GM23338 (cell line): ENCODE results near the gene NBAS. TPM values are rescaled to one million over a fixed set of nuclear protein-coding genes. Genes with fewer than 3 reads are reported as not detected.
"Not testable (repeated sequence)": the region's sequence is repeated elsewhere in the genome, so short reads cannot be mapped to it uniquely, and the experiment has no call there.

ENCODE experiments used
- ATAC-seq: fragments of 200-7000 bp; cut with Tn5 transposase; 3 replicates; pipeline ENCODE4 v1.9.1; 2020
- DNase-seq: peaks from one replicate; pipeline ENCODE4 v3.0.0-alpha.2; 2015; ENCODE audit warnings: low spot score
- H2AFZ ChIP-seq: fragments of 200-600 bp; sonication (generic); 2 replicates; pipeline ENCODE4 v1.8.0; 2016; ENCODE audit warnings: antibody characterized with exemption, mild to moderate bottlenecking, moderate library complexity
- H3F3A ChIP-seq: fragments of 200-600 bp; sonication (generic); replicated peaks from 2 replicates; pipeline ENCODE4 v1.8.0; 2017; ENCODE audit warnings: antibody characterized with exemption, mixed run types, low read depth
- H3K27ac ChIP-seq: fragments of 200-600 bp; sonication (generic); 2 replicates; pipeline ENCODE4 v1.6.1; 2016; ENCODE audit warnings: low read depth
- H3K27me3 ChIP-seq: fragments of 200-600 bp; sonication (generic); 2 replicates; pipeline ENCODE4 v1.8.0; 2016; ENCODE audit warnings: mild to moderate bottlenecking, mixed run types, moderate library complexity; ENCODE audit not compliant: insufficient read depth
- H3K36me3 ChIP-seq: fragments of 200-600 bp; sonication (generic); 2 replicates; pipeline ENCODE4 v1.8.0; 2016; ENCODE audit warnings: mild to moderate bottlenecking; ENCODE audit not compliant: insufficient read depth
- H3K4me1 ChIP-seq: fragments of 200-600 bp; sonication (generic); 2 replicates; pipeline ENCODE4 v1.8.0; 2016; ENCODE audit warnings: mild to moderate bottlenecking, moderate library complexity; ENCODE audit not compliant: insufficient read depth
- H3K4me2 ChIP-seq: fragments of 200-600 bp; sonication (generic); 2 replicates; pipeline ENCODE4 v1.7.1; 2017; ENCODE audit warnings: mixed run types
- H3K4me3 ChIP-seq: fragments of 200-600 bp; sonication (generic); 2 replicates; pipeline ENCODE4 v1.6.1; 2016; ENCODE audit warnings: mixed run types
- H3K79me2 ChIP-seq: fragments of 200-600 bp; sonication (generic); replicated peaks from 2 replicates; pipeline ENCODE4 v1.8.0; 2017; ENCODE audit warnings: mild to moderate bottlenecking; ENCODE audit not compliant: insufficient read depth
- H3K9me2 ChIP-seq: fragments of 200-600 bp; sonication (generic); 2 replicates; pipeline ENCODE4 v1.8.0; 2017; ENCODE audit not compliant: insufficient read depth
- H4K20me1 ChIP-seq: fragments of 200-600 bp; sonication (generic); replicated peaks from 2 replicates; pipeline ENCODE4 v1.8.0; 2017; ENCODE audit warnings: mild to moderate bottlenecking; ENCODE audit not compliant: insufficient read depth
- H3K27ac Mint-ChIP-seq: 2 replicates; pipeline ENCODE4 v1.8.0; 2020; ENCODE audit warnings: inconsistent platforms, mild to moderate bottlenecking, moderate library complexity, mixed read lengths
- H3K27me3 Mint-ChIP-seq: 3 replicates; pipeline ENCODE4 v1.8.0; 2022; ENCODE audit warnings: low read depth, mild to moderate bottlenecking, moderate library complexity, mixed read lengths, inconsistent platforms; ENCODE audit not compliant: insufficient read depth, poor library complexity
- H3K36me3 Mint-ChIP-seq: 3 replicates; pipeline ENCODE4 v1.8.0; 2021; ENCODE audit warnings: low read depth, mild to moderate bottlenecking, inconsistent platforms, moderate library complexity, mixed read lengths
- H3K4me1 Mint-ChIP-seq: 3 replicates; pipeline ENCODE4 v1.8.0; 2020; ENCODE audit warnings: mild to moderate bottlenecking, inconsistent platforms, mixed read lengths
- H3K4me3 Mint-ChIP-seq: 3 replicates; pipeline ENCODE4 v1.8.0; 2021; ENCODE audit warnings: moderate library complexity, mild to moderate bottlenecking, inconsistent platforms, mixed read lengths
- H3K9me3 Mint-ChIP-seq: 3 replicates; pipeline ENCODE4 v1.8.0; 2020; ENCODE audit warnings: moderate library complexity, mild to moderate bottlenecking, inconsistent platforms, mixed read lengths
- CREB1 ChIP-seq: fragments of 250-450 bp; sonication (Bioruptor Pico); IDR thresholded peaks from 2 replicates; pipeline ENCODE4 v1.5.0; 2020; ENCODE audit warnings: low read depth, mild to moderate bottlenecking, moderate library complexity
- CTCF ChIP-seq, 2 experiments: fragments of 200-600 bp in 1 of 2; sonication (generic) in 1 of 2; conservative IDR thresholded peaks; 2 replicates each; pipeline versions ENCODE4 v1.5.1 to v1.6.1; 2016 to 2017; ENCODE audit warnings: antibody characterized with exemption in 2 of 2, low read depth in 2 of 2, mild to moderate bottlenecking in 2 of 2, moderate library complexity in 1 of 2
- EZH2 ChIP-seq: fragments of 200-600 bp; sonication (generic); IDR thresholded peaks from one replicate; pipeline ENCODE4 v1.8.0; 2017; ENCODE audit warnings: antibody characterized with exemption, mild to moderate bottlenecking, low read depth; ENCODE audit not compliant: unreplicated experiment
- EZH2phosphoT487 ChIP-seq: fragments of 200-600 bp; sonication (generic); IDR thresholded peaks from one replicate; pipeline ENCODE4 v1.8.1; 2018; ENCODE audit warnings: antibody characterized with exemption; ENCODE audit not compliant: unreplicated experiment
- JUNB ChIP-seq: IDR thresholded peaks from one replicate; pipeline ENCODE4 v1.6.1; 2016; ENCODE audit warnings: antibody characterized with exemption; ENCODE audit not compliant: unreplicated experiment
- POLR2AphosphoS5 ChIP-seq: IDR thresholded peaks from 2 replicates; pipeline ENCODE4 v1.6.1; 2016; ENCODE audit warnings: antibody characterized with exemption, low read depth
- REST ChIP-seq: IDR thresholded peaks from one replicate; pipeline ENCODE4 v1.6.1; 2018; ENCODE audit warnings: antibody characterized with exemption; ENCODE audit not compliant: unreplicated experiment
- STAT1 ChIP-seq: IDR thresholded peaks from one replicate; pipeline ENCODE4 v1.6.1; 2016; ENCODE audit warnings: antibody characterized with exemption; ENCODE audit not compliant: unreplicated experiment
- ZNF114 ChIP-seq: fragments of 250-450 bp; sonication (Bioruptor Pico); IDR thresholded peaks from 2 replicates; pipeline ENCODE4 v1.5.0; 2020; ENCODE audit warnings: mild to moderate bottlenecking, moderate library complexity
- polyA plus RNA-seq: library from polyadenylated mRNA; unstranded; fragments of >200 nt; fragmentation: Nextera tagmentation; extraction: Ambion mirVana; gene quantifications from 2 replicates; pipeline ENCODE4 v1.2.1, GENCODE V29; 2016
- total RNA-seq: library from RNA; depleted of rRNA; stranded (reverse); fragments of >200 nt; shearing (Covaris generic); gene quantifications from 2 replicates; pipeline ENCODE4 v1.2.3, GENCODE V29; 2014
- TF ChIP-seq, protein P1 (sequence below): IDR thresholded peaks from 2 replicates; pipeline ENCODE4 v1.6.1; 2016; ENCODE audit warnings: antibody characterized with exemption

Gene NBAS
- total and polyA plus RNA-seq, 2 experiments from 2014 or later, result 24.8 to 38.9 TPM

DNA sequence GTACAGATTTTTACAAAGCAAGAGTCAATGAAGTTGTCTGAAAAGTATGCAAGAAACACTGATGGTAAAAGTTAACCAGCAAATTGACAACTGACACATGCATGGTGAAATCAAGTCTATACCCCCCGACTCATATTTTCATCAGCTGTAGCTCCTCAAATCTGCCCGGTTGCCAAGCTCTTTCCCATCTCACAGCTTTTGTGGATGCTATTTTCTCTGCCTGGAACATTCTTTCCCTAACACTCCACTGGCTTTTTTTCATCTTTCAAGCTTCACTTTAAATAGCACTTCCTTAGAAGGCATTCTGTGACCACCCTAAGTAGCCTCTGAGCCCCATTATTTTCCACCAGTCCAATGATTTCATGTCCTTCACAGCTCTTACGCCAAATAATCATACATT, 18.1 kb downstream of the NBAS start:
- DNase-seq, result no peak
- TF ChIP-seq CREB1 (no peak), EZH2 (no peak), CTCF (conservative IDR thresholded peaks at IDR 0.05; ENCODE audit: low read depth in 2 of 2) (no peak), JUNB (no peak), POLR2AphosphoS5 (no peak), ZNF114 (CRISPR knock-in tag) (no peak), REST (no peak), STAT1 (no peak), EZH2phosphoT487 (no peak)
- TF ChIP-seq, protein P1, sequence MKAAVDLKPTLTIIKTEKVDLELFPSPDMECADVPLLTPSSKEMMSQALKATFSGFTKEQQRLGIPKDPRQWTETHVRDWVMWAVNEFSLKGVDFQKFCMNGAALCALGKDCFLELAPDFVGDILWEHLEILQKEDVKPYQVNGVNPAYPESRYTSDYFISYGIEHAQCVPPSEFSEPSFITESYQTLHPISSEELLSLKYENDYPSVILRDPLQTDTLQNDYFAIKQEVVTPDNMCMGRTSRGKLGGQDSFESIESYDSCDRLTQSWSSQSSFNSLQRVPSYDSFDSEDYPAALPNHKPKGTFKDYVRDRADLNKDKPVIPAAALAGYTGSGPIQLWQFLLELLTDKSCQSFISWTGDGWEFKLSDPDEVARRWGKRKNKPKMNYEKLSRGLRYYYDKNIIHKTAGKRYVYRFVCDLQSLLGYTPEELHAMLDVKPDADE, result no peak
- Histone ChIP-seq H4K20me1 (no peaks in the 10 kb centered on the region; the same call in 1 of the 2 replicates), H3K4me1 (no peaks in the 10 kb centered on the region), H3K9me2 (no peaks in the 10 kb centered on the region), H3K27ac (no peak overlapping the region), H3K4me3 (no peak overlapping the region), H3K79me2 (no peaks in the 10 kb centered on the region), H3K4me2 (no peak overlapping the region), H3K27me3 (no peaks in the 10 kb centered on the region), H3F3A (no peaks in the 10 kb centered on the region), H3K36me3 (no peaks in the 10 kb centered on the region), H2AFZ (no peak overlapping the region)
- Mint-ChIP-seq H3K4me3 (no peak overlapping the region), H3K27ac (no peak overlapping the region), H3K27me3 (no peaks in the 10 kb centered on the region), H3K36me3 (peaks cover 20% of the 10 kb centered on the region), H3K9me3 (peaks cover 4% of the 10 kb centered on the region; the same call in 2 of the 3 replicates), H3K4me1 (no peaks in the 10 kb centered on the region)
- no peak for ATAC-seq

- not testable (repeated sequence) for H3K9me3 Mint-ChIP-seq, H3K36me3 ChIP-seq, DNase-seq, H2AFZ ChIP-seq, H3F3A ChIP-seq, H3K79me2 ChIP-seq, H3K4me3 Mint-ChIP-seq, H3K27me3 ChIP-seq, H3K27me3 Mint-ChIP-seq, H3K9me2 ChIP-seq, H3K27ac Mint-ChIP-seq, H3K4me3 ChIP-seq, H3K4me2 ChIP-seq, ATAC-seq, H3K4me1 Mint-ChIP-seq, H3K27ac ChIP-seq, H4K20me1 ChIP-seq, H3K4me1 ChIP-seq
- H3K36me3 Mint-ChIP-seq, result peaks cover 26% of the 10 kb centered on the region
Measured at GRCh38 chr2:15542269-15542668, 18.9 kb downstream of the NBAS start.

DNA sequence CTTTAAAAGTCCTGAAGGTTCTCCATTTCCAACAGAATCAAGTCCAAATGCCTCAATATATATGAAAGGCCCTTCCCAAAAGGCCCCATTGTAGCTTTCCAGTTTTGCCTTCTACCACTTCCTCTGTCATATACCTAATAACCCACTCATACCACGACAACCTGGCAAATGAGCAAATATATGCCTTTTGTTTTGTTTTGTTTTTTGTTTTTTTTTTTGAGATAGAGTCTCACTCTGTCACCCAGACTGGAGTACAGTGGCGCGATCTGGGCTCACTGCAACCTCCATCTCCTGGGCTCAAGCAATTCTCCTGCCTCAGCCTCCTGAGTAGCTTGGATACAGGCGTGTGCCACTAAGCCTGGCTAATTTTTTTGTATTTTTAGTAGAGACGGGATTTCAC, 20.6 kb downstream of the NBAS start:
- not testable (repeated sequence) for ATAC-seq, H3K27ac ChIP-seq, H3K4me1 ChIP-seq, H2AFZ ChIP-seq, H3K36me3 ChIP-seq, H3K79me2 ChIP-seq, H3K4me3 ChIP-seq, H3K9me2 ChIP-seq, H4K20me1 ChIP-seq, H3K27ac Mint-ChIP-seq, H3K4me3 Mint-ChIP-seq, H3K9me3 Mint-ChIP-seq, H3K4me1 Mint-ChIP-seq, H3K4me2 ChIP-seq, H3K27me3 Mint-ChIP-seq, H3F3A ChIP-seq, DNase-seq, H3K27me3 ChIP-seq
- H3K36me3 Mint-ChIP-seq, result peaks cover 33% of the 10 kb centered on the region
